Skeletal muscle satellite cell (primary cell): ENCODE measurements around the gene RAB30.
"Not testable (repeated sequence)": the region's sequence is repeated elsewhere in the genome, so short reads cannot be mapped to it uniquely, and the experiment has no call there.

Experiments used
- H3K27me3 ChIP-seq: 2 replicates; pipeline ENCODE4 v1.7.0; 2013; ENCODE audit warnings: low read length; ENCODE audit not compliant: control insufficient read depth, insufficient read depth
- H3K36me3 ChIP-seq: 2 replicates; pipeline ENCODE4 v1.7.0; 2013; ENCODE audit warnings: mild to moderate bottlenecking, control low read depth, low read length; ENCODE audit not compliant: insufficient read depth
- H3K4me1 ChIP-seq: 2 replicates; pipeline ENCODE4 v1.7.0; 2013; ENCODE audit warnings: low read length; ENCODE audit not compliant: control insufficient read depth, insufficient read depth
- H3K4me2 ChIP-seq: 2 replicates; pipeline ENCODE4 v1.7.0; 2013; ENCODE audit warnings: mild to moderate bottlenecking, low read length
- H3K4me3 ChIP-seq: 2 replicates; pipeline ENCODE4 v1.7.0; 2013; ENCODE audit warnings: low read length
- H3K9ac ChIP-seq: 2 replicates; pipeline ENCODE4 v1.7.0; 2013; ENCODE audit warnings: mild to moderate bottlenecking, low read depth, low read length, moderate library complexity
- H3K9me3 ChIP-seq: replicated peaks from 2 replicates; pipeline ENCODE4 v1.7.0; 2013; ENCODE audit warnings: mild to moderate bottlenecking, control low read depth, low read length

RAB30 gene

DNA sequence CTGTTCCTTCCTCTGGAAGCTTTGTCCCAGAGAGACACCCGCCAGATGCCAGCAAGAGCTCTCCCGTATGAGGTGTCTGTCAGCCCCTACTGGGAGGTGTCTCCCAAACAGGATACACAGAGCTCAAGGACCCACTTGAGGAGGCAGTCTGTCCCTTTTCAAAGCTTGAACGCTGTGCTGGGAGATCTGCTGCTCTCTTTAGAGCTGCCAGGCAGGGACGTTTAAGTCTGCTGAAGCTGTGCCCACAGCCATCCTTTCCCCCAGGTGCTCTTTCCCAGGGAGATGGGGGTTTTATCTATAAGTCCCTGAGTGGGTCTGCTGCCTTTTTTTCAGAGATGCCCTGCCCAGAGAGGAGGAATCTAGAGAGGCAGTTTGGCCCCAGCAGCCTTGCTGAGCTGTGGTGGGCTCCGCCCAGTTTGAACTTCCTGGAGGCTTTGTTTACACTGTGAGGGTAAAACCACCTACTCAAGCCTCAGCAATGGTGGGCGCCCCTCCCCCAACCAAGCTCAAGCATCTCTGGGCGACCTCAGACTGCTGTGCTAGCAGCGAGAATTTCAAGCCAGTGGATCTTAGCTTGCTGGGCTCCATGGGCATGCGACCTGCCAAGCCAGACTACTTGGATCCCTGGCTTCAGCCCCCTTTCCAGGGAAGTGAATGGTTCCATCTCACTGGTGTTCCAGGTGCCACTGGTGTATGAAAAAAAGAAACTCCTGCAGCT, 115.8 kb downstream of the RAB30 start:
- H3K9ac ChIP-seq, H3K4me2 ChIP-seq, H3K27me3 ChIP-seq, H3K36me3 ChIP-seq, H3K4me3 ChIP-seq, H3K9me3 ChIP-seq, H3K4me1 ChIP-seq: not testable (repeated sequence)

DNA sequence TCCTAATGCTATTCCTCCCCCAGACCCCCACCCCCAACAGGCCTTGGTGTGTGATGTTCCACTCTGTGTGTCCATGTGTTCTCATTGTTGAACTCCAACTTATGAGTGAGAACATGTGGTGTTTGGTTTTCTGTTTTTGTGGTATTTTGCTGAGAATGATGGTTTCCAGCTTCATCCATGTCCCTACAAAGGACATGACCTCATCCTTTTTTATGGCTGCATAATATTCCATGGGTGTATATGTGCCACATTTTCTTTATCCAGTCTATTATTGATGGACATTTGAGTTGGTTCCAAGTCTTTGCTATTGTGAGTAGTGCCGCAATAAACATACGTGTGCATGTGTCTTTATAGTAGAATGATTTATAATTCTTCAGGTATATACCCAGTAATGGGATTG, 121.2 kb downstream of the RAB30 start:
- not testable (repeated sequence) for H3K36me3 ChIP-seq, H3K27me3 ChIP-seq, H3K4me1 ChIP-seq, H3K9ac ChIP-seq, H3K9me3 ChIP-seq, H3K4me3 ChIP-seq, H3K4me2 ChIP-seq

DNA sequence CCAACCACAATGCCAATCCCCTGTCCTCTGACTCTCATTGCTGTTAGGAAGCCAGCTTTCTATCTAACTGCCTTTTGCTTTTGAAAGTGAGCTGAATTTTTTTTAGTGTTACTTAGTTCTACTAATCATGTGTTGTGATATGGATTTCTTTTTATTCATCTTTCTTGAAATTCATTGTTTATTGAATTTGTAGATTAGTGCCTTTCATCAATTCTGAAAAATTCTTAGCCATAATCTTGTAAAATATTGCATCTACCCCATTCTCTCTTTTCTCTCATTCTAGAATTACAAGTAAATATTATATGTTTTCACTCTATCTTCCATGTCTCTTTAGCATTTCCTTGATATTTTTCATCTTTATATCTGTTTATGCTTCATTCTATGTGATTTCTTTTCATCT, 122.3 kb downstream of the RAB30 start:
- Histone ChIP-seq H3K9ac (no peak overlapping the region), H3K9me3 (no peaks in the 10 kb centered on the region), H3K36me3 (no peaks in the 10 kb centered on the region), H3K4me3 (no peak overlapping the region), H3K4me1 (no peaks in the 10 kb centered on the region), H3K4me2 (no peak overlapping the region), H3K27me3 (no peaks in the 10 kb centered on the region)

DNA sequence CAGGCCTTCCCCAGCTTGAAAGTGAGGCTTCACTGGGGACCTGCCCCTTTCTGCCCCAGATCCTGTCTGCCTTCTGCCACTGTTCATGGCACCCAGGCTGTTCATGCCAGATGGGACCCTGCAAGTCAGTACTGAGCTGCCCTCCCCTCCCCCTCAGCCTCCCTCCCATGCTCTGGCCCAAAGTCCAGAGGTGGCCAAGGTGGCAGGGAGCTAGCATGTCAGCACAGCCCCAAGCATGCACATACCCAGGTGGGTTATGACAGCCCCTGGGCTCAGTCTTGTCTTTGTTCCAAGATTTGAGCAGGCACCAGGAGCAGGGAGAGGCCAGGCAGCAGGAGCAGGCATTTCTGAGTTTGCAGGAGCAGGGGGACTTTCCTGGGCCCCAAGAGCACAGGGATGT, 126.0 kb downstream of the RAB30 start:
- Histone ChIP-seq H3K4me1 (no peaks in the 10 kb centered on the region), H3K9ac (no peak overlapping the region), H3K4me2 (no peak overlapping the region), H3K36me3 (no peaks in the 10 kb centered on the region), H3K27me3 (no peaks in the 10 kb centered on the region), H3K4me3 (no peak overlapping the region), H3K9me3 (no peaks in the 10 kb centered on the region)

DNA sequence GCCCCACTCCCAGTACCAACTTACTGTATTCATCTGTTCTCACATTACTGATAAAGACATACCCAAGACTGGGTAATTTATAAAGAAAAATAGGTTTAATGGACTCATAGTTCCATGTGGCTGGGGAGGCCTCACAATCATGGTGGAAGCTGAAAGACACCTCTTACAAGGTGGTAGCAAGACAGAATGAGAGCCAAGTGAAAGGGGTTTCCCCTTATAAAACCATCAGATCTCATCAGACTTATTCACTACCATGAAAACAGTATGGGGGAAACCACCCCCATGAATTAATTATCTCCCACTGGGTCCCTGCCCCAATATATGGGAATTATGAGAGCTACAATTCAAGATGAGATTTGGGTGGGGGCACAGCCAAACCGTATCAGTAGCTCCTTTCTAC, 126.7 kb downstream of the RAB30 start:
- not testable (repeated sequence) for H3K4me2 ChIP-seq, H3K27me3 ChIP-seq, H3K36me3 ChIP-seq, H3K9me3 ChIP-seq, H3K4me3 ChIP-seq, H3K9ac ChIP-seq, H3K4me1 ChIP-seq

DNA sequence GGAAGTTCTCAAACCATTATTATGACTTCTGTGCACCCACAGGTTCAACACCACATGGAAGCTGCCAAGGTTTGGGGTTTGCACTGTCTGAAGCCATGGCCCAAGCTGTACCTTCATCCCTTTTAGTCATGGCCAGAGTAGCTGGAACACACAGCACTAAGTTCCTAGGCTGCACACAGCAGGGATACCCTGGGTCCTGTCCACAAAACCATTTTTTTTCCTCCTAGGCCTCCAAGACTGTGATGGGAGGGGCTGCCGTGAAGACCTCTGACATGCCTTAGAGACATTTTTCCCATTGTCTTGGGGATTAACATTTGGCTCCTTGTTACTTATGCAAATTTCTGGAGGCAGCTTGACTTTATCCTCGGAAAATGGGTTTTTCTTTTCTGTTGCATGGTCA, 127.5 kb downstream of the RAB30 start:
- H3K9me3 ChIP-seq = no peaks in the 10 kb centered on the region
- H3K36me3 ChIP-seq = no peaks in the 10 kb centered on the region
- H3K4me3 ChIP-seq = no peak overlapping the region
- H3K4me1 ChIP-seq = no peaks in the 10 kb centered on the region
- H3K27me3 ChIP-seq = no peaks in the 10 kb centered on the region
- no peak overlapping the region for H3K4me2 ChIP-seq
- no peak overlapping the region for H3K9ac ChIP-seq

DNA sequence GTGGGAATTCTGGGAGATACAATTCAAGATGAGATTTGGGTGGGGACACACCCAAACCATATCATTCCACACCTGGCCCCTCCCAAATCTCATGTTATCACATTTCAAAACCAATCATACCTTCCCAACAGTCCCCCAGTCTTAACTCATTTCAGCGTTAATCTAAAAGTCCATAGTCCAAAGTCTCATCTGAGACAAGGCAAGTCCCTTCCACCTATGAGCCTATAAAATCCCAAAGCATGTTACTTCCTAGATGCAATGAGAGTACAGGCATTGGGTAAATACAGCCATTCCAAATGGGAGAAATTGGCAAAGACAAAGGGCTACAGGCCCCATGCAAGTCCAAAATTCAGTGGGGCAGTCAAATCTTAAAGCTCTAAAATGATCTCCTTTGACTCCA, 128.3 kb downstream of the RAB30 start:
- not testable (repeated sequence) for H3K9me3 ChIP-seq, H3K36me3 ChIP-seq, H3K4me1 ChIP-seq, H3K9ac ChIP-seq, H3K27me3 ChIP-seq, H3K4me3 ChIP-seq, H3K4me2 ChIP-seq

DNA sequence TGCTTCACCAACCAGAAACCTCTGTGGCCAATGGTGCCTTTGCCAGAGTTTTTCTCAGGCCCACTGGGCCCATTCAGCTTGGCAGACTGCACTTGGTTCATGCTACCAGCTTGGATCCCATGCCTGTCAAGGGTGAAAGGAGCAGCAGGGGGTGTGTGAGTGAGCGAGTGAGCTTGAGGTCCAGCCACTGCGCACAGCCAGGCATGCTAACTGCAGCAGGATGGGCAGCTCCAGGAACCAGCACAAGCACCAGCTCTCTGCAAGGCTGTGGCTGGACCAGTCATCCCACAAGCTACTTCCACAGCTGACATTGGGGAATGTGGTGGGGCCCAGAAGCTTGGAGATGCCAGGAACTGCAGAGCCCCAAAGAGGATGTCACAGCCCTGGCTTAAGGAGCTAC, 129.3 kb downstream of the RAB30 start:
- no peaks in the 10 kb centered on the region for H3K27me3 ChIP-seq
- H3K9me3 ChIP-seq = no peaks in the 10 kb centered on the region
- no peaks in the 10 kb centered on the region for H3K4me1 ChIP-seq
- H3K4me3 ChIP-seq = no peak overlapping the region
- no peak overlapping the region for H3K4me2 ChIP-seq
- H3K36me3 ChIP-seq = no peaks in the 10 kb centered on the region
- no peak overlapping the region for H3K9ac ChIP-seq

DNA sequence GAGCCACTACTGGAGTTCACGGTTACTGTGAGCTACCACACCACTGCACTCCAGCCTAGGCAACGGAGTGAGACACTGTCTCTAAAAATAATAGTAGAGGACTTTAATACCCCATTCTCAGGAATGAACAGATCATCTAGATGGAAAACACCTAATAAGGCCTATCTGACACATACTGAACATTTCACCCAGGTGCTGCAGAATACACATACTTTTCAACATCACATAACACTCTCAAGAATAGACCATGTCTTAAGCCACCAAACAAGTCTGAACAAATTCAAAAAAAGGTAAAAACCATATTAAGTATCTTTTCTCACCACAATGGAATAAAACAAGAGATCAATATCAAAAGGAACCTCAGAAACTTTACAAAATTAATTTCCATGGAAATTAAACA, 132.2 kb downstream of the RAB30 start:
- Histone ChIP-seq H3K4me3 (no peak overlapping the region), H3K4me1 (no peaks in the 10 kb centered on the region), H3K27me3 (no peaks in the 10 kb centered on the region), H3K4me2 (no peak overlapping the region), H3K9me3 (no peaks in the 10 kb centered on the region), H3K36me3 (no peaks in the 10 kb centered on the region), H3K9ac (no peak overlapping the region)

DNA sequence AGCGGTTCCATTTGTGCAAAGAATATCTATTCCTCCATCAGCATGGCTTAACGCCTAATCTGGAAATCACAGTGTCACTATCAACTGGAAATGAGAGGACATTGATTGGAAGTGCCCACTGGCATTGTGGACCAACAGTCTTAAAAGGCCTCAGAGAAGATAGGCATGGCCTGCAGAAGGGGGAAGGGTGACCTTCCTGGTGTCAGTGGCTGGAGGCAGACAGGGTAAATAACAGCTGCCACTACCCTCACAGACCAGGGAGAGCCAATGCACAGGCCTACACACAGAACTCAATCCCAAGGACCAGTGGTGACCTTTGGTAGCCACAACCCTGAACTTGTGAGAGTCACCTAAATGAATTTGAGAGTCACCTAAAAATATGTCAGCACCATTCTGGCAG, 134.1 kb downstream of the RAB30 start:
- Histone ChIP-seq H3K4me2 (no peak overlapping the region), H3K9me3 (no peaks in the 10 kb centered on the region), H3K36me3 (peaks cover 1% of the 10 kb centered on the region), H3K4me1 (no peaks in the 10 kb centered on the region), H3K4me3 (no peak overlapping the region), H3K9ac (no peak overlapping the region), H3K27me3 (no peaks in the 10 kb centered on the region)

DNA sequence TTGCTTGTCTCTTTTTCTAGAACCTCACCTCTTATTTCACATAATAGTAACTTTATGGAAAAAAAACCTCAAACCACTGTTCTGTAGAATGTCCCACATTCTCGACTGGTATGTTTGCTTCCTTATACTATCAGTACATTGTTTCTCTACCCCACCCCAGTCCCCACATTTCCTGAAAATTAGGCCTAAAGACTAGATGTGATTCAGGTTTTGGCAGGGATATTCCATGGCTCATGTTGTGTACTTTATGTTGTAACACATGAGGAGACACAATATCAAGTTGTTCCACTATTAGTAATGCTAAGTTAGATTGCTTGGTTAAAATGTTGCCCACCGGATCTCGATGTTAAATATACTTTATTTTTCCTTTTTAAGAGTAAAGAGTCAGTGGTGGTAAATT, 135.4 kb downstream of the RAB30 start:
- H3K36me3 ChIP-seq = peaks cover 9% of the 10 kb centered on the region
- no peaks in the 10 kb centered on the region for H3K27me3 ChIP-seq
- H3K4me3 ChIP-seq = no peak overlapping the region
- H3K9ac ChIP-seq = no peak overlapping the region
- H3K4me2 ChIP-seq = no peak overlapping the region
- no peaks in the 10 kb centered on the region for H3K4me1 ChIP-seq
- no peaks in the 10 kb centered on the region for H3K9me3 ChIP-seq

DNA sequence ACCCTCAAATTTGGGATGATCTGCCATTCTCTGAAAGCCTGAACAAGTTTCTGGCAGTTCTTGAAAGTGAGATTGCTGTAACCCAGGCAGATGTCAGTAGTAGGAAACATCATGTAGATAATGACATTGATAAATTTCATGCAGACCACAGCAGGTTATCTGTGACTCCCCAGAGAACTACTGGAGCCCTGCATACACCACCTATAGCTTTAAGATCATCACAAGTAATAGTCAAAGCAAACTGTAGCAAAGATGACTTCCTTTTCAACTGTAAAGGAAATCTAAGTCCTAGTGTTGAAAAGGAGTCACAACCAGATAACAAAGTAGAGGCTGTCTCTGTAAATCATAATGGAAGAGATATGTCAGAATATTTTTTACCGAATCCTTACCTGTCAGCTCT, 139.1 kb downstream of the RAB30 start:
- H3K4me2 ChIP-seq = no peak overlapping the region
- no peaks in the 10 kb centered on the region for H3K27me3 ChIP-seq
- peaks cover 9% of the 10 kb centered on the region for H3K36me3 ChIP-seq
- H3K9me3 ChIP-seq = no peaks in the 10 kb centered on the region
- H3K9ac ChIP-seq = no peak overlapping the region
- no peaks in the 10 kb centered on the region for H3K4me1 ChIP-seq
- no peak overlapping the region for H3K4me3 ChIP-seq
